Activated T-cell treated with anti-CD3 and anti-CD28 coated beads for 24 hours (primary cell): ENCODE measurements around the gene HOXD4.

ENCODE experiments used
- DNase-seq: peaks from one replicate; pipeline ENCODE4 v3.0.0-alpha.2; 2020; ENCODE audit warnings: low read depth

The HOXD4 gene

DNA sequence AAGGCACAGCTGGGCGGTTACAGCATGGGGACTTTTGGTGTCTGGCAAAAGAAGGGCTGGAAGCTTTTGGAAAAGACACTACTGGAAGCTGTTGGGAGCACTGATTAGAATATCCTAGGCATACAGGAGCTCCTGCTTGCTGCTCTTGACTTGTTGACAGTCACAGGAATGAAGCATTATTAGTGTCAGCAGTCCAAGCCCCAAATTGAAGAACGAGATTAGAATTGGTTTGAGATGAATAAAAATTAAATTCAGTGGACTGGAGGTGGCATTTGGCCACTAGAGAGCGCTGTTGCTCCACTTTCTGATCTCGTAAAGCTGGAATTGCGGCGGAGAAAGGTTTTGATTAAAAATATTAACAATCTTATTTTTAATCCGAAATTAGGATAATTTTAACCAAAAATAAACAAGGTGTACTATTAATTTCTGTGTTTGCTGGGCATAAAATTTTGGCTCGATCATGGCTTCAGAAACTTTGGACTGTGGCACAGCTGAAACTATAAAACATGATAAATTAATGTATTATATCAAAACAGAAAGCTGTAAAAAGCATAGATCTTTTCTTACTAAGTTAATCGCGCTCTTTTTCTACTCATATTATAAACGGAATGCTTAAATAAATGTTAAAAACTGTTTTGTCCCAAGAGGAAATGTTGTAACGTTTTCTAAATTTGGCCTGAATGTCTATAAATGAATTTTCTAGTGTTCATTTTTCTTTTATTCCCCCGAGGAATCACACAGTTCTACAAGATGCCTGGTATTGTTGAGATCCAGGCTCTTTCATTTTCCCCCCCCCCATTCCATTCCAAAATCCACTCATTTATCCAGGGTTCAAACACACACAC lies 24.2 kb upstream of the HOXD4 start:
- DNase-seq, result peak; percentile 55

DNA sequence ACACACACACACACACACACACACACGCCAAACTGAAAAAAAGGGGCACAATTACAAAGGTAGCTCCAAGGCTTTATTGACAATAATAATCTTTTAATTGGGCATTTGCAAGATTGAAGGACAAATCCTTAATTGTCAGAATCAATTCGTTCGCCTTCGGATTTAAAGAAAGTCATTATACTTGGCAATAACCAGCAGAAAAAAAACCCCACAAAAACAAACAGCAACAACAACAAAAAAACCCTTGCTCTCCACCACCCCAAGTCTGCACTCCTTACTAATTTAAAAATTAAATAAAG lies 23.6 kb upstream of the HOXD4 start:
- DNase-seq, result no peak

DNA sequence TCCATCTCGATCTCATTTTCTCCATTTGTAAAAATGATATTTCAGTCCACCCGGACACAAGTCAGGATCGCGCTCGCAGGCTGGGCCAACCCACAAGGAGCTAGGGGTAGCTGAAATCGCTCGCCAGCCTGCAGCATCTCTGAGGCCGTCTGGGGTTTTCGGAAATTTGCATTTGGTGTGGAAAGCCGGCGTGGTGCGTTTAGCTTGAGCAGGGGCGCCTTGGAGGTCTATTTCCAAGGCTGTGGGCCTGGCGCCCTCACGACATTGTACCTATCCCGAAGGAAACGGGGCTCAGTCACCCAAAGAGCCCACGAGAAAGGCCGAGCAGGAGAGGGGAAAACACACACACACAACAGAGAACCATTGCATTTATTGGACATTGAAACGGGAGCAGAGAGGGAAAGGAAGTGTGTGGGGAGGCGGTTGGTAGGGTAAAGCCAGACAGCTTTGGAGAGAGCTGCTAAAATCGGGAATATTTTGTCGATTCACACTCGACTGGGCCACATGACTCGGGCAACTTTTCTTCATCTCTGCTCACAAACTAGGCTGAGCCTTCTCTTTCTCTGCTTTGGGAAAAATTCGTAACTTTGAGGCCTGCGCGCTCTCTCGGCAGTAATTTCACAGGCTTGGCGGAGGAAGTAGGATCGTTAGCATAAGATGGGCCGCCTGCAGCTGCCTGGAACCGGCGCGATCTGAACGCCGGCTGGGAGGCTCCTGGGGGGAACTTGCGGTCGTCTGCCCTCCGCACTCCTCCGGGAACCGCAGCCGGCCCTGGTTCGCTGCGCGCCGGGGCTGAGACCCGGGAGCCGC lies 23.0 kb upstream of the HOXD4 start:
- DNase-seq, result no peak

DNA sequence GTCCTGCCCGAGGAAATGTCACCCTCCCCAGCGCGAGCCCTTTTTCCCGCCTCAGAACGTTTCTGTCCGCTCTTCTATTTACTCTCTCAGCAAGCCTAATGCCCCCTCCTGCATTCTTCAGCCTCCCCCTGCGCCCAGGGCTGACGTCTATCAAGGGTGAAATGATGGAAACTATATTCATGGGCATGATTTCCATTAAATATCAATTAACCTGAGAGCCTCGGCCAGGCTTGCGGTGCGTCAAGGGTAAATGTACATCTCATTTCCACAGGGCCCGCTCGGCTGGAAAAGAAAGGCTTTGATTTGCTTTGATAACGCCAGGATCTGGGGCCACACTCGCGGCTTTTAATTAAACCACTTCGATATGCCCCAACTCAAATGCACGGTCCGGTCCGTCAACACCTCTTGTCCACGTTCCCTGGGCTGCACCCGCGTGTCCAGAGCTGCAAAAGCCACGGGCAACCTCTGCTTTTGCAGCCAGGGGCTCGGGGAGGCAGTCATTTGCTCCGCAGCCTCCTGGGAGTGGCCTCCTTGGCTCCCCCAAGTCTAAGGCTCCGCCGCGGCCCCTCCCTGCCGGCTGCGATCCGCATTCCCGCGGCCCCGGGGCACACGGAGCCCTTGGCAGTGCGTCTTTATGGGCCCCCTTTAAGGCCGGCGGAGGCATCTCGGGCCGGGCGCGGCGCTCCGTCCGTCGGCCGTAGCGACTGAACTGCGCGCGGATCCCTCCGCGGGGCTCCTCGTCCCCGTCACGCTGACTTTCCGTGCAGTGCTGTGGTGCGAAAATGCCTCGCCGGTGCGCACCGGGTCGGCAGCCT lies 22.2 kb upstream of the HOXD4 start, which contains the start of gene HOXD8:
HOXD8 (plus strand) TSS at position 724 of the 815 bp plus-strand sequence. CDS start 662 bp downstream, outside the sequence.
- DNase-seq, result no peak

DNA sequence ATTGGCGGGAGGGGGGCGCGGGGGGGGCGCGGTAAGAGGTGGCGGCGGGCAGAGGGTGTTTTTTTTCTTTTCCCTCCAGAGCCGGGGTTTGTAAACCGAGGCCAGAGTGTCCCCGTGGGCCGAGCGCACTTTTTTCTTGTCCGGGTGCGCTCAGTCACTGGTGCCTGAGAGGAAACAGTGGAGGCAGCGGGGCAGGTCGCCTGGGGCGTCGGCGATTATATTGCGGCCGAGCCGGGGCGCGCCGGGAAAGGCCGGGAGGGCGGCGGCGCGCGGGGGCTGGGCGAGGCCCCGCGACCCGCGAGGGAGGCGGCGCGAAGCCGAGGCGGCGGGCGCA lies 21.6 kb upstream of the HOXD4 start:
- no peak for DNase-seq

DNA sequence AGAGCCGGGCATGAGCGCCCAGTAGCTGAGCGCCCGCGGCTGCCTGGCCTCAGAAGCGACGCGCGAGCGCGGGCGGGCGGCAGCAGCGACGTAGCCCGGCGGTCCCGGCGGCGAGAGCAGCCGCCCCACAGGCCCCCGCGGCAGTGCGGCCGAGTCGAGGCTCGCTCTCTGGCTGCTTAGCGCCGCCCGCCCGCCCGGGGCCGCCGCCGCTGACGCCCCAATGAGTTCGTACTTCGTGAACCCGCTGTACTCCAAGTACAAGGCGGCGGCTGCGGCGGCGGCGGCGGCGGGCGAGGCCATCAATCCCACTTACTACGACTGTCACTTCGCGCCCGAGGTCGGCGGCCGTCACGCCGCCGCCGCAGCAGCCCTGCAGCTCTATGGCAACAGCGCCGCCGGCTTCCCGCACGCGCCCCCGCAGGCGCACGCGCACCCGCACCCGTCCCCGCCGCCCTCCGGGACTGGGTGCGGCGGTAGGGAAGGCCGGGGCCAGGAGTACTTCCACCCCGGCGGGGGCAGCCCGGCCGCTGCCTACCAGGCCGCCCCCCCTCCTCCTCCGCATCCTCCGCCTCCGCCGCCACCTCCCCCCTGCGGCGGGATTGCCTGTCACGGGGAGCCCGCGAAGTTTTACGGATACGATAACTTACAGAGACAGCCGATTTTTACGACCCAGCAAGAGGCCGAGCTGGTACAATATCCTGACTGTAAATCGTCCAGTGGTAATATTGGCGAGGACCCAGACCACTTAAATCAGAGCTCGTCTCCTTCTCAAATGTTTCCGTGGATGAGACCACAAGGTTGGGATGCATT lies 21.0 kb upstream of the HOXD4 start:
- DNase-seq, result no peak

DNA sequence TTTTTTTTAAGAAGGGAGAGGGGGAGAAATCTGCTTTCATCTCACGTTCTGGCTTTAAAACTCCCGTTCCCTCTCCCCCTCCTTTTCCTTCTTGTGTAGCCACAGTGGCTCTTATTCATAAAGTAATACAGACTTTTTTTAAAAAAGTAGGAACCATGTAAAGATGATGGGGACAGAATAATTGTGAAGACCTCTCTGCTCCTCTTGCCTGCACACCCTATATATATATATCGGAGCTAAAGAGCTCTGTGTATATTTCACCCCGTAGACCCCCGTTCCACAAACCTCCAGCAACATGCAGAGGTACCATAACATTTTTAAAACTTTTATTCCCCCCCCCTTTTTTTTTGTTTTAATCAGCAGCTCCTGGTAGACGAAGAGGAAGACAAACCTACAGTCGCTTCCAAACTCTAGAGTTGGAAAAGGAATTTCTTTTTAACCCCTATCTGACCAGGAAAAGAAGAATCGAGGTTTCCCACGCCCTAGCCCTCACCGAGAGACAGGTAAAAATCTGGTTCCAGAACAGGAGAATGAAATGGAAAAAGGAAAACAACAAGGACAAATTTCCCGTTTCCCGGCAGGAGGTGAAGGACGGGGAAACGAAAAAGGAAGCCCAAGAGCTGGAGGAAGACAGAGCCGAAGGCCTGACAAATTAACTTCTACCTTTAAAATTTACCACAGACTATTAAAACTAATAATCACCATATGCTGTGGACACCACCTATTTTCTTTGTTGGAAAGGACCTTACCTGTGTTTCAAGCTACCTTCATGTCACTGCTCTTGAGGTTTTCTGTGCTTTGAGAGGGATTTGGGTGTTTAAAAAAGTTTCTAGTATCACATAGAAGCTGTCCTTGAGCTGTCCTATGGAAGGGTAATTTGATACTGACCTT lies 20.1 kb upstream of the HOXD4 start:
- no peak for DNase-seq

DNA sequence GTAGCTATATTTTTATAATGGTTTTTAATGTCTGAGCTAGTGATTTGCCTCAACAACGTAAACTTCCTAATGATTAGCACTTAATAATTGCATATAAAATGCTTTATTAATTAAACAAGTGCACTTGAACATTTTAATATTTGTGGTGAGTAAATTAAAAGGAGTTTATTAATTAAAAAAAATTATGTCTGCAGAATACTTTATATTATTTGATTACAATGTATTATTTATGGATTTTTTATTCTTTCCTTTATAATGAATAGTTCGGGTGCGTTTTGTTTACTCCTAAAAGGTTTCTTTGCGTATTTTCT lies 19.5 kb upstream of the HOXD4 start:
- DNase-seq, result no peak

DNA sequence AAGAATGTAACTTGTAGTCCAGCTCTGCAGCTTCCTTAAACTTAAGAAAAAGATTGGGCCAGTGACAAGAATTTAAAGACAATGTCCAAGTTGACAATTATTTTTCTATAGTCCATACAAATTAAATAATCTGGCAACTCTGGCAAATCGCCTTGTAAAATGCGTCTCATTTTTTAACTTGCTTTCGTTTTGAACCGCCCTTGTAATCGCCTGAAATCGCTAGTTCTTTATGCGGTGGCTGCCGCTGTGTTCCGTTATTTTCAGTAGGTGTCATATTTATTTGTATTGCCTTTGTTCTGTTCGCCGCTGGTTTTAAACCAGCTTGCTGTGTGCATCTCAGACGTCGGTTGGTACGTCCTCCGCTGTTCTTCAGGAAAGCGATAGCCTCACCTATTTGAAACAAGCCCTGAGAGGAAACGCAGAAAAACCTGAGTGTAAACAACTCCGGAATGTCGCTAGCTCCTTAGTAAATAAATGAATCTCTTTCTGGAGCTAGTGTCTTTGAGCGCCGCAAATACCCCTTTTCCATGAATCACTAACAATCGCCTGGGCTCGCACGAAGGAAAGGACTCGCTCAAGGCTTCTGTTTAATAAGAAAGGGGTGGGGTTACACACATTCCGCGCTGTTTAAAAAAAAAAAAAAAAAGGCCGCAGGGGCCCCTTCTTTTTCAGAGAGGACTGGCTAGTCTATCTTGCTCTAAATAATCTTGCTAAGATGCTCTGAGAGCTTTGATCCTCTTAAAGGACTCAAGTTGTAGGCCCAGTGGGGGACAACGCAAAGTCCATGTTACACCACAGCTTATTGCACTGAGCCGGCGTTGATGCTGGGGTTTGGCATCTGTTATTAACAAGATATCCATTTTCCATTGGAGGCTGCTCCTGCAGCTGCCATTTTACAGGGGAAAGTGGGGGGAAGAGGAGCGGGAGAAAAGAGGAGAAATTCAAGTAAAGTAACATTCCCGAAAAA lies 18.9 kb upstream of the HOXD4 start:
- DNase-seq, result no peak

DNA sequence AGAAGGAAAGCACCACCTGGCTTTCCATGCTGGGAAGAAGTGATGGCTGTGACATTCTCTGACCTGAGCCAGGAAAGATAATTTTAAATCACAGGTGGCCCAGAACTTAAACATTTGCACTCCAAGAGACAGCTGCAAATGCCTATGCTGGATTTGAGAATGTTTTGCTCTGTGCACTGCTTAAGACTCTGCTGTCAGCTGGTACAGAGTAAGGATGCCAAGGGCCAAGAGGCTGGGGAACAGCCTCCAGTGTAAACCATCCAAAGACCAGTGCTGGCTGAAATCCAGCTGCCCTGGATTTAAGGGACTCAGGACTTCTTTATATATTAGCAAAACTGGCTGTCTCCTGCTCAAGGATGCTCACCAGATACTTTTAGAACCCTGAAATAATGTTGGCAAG lies 18.0 kb upstream of the HOXD4 start:
- DNase-seq, result no peak

DNA sequence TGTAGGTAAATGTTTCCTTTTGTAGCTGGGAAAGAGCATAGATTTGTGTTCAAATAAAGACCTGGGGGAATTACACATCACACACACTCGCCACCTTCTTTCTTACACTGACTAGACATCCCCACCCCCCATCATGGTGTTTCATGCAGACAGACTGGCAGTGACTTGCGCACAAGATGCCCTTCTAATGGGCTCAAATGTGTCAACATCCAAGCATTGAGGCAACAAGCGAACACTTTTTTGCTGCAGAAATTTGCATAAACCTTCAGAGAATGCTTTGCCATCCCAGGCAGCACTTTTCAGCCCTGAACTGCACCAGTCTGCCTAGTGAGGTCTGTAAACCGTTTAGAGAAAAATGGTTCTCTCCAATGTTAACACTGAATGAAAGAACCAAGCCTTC lies 17.3 kb upstream of the HOXD4 start:
- no peak for DNase-seq

DNA sequence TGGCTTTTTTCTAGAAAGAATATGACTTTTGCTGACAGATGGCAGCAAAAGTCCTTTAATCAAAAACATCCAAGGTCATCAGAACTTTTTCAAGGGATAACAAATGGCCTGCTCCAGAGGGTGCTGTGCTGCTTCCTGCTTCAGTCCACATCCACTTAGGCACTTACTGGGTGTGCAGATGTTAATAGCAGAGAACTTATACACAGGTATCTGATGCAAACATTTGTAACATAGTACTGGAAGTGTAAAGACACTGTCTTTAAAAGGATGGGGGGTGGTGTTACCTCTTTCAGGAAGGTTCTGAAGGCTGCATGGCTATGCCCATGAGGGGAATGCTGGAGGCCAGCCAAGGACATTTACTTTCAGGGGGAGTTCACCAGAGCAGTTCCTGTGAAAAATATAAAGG lies 16.3 kb upstream of the HOXD4 start:
- no peak for DNase-seq

DNA sequence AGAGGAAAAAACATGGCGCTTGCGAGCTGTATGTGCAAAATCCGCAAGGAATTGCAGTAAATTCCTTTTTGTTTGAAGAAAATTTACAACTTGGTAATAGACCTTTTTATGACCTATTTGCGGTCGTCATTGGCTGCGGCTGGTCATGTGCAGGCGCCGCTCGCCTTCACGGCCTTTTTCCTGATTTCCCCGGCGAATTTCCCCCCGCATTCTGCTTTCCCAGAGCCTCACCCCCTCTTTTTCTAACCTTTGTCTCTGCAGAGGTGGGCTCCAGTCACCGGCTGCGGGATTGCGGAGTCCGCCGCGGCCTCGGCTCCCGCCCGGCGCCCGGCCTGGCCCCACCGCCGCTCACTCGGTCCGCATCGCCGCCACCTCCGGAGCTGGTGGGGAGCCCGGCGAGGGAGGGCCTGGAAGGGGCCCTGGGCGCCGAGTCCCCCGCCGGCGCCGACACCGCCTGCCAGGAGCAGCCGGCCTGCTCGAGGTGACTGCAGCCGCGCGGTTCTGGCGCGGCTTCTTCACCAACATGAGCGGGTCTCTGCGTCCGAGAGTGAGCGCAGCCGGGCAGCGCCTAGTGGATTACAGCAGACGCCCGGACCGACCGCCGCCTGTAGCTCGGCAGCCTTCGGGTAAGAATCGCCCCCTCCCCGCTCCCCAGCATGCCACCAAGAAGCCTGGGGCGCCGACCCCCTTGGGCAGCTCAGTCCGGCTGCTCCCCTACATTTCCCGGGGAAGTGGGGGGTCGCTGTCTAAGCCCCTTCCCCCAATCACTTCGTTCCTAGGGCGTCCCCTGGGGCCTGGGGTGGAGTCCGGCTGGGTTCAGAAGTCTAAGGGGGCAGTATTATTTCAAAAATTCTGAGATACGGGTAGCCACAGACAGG lies 14.7 kb upstream of the HOXD4 start:
- DNase-seq, result no peak

DNA sequence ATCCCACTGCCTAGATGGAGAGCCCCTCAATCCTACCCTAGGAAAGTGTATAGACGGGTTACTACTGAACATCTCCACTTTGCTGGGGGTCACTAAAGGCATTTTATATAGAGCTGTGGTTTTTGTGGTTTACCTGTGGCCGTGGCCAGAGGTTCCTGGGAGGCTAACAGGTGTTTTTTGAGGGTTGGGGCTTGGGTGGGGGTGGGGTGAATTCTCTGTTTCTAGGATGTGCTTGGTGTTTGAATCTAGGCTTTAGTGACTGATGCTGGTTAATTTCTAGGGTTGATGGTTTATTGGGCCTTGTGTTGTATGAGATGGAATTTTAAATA lies 14.1 kb upstream of the HOXD4 start:
- no peak for DNase-seq

DNA sequence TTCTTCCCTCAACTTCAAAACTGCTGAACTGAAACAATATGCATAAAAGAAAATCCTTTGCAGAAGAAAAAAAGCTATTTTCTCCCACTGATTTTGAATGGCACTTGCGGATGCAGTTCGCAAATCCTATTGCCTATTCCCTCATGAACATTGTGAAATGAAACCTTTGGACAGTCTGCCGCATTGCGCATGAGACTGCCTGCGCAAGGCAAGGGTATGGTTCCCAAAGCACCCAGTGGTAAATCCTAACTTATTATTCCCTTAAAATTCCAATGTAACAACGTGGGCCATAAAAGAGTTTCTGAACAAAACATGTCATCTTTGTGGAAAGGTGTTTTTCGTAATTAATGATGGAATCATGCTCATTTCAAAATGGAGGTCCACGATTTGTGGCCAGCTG lies 13.4 kb upstream of the HOXD4 start:
- no peak for DNase-seq

DNA sequence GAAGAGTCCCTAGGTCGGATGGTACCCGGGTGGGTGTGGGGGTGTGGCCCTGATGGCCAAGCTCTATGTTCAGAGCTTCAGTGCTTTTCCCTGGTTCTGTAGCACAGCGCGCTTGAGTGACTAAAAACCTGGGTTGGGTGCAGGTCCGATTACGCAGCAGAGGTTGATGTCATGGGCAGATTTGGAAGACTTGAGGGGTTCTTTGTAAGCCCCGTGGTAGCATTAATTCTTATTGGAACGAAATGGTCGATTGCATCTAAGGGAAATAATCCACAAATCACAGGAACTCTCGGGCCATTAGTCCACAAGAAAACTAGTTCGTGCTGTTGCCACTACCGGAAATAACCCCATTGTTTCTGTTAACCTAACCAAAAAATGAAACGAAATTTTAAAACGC lies 12.8 kb upstream of the HOXD4 start:
- DNase-seq, result no peak

DNA sequence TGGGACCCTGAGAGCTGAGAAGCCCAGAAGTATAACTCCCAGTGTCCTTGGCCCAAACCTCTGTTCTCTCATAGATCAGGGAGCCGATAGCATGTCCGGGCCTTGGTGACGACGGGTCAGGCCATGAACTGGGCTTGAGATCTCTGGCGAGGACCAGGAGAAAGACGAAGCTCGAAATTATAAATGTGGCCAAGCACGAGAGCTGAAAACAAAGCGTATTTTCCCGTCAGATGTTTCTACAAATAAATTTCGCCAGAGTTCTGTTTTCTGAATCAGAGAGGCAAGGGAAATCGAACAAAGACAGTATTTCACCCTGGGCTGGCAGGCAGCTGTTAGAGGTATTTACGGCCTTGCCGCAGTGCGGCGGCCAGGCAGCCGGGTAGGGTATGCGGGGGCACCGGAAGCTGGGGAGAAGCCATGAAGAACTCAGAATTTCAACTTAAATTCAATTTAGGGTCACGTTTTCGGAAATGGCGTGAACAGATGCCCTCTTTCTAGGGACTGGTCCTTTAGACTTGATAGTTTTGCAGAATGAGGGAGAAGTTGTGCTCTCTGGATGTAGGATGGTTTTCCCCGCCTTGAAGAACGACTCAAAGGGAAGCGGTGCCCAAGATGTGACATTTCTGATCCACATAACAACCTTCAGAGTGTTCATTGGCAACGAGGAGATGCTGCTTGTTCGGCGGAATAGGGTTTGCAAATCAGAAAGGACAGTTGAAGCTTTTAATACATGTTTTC lies 12.3 kb upstream of the HOXD4 start:
- no peak for DNase-seq
